DND-41 (cell line): ENCODE results near the gene PTPRE.

Experiments
- ATAC-seq: fragments of 200-7000 bp; cut with Tn5 transposase; 3 replicates; pipeline ENCODE4 v1.9.1; 2021; ENCODE audit warnings: low read depth; ENCODE audit not compliant: insufficient read depth
- DNase-seq: peaks from one replicate; pipeline ENCODE4 v3.0.0-alpha.2; 2020
- H2AFZ ChIP-seq: 2 replicates; pipeline ENCODE4 v1.6.0; 2012; ENCODE audit warnings: low read depth, low read length
- H3K27ac ChIP-seq: 2 replicates; pipeline ENCODE4 v1.5.1; 2012; ENCODE audit warnings: low read length, inconsistent platforms
- H3K27me3 ChIP-seq: fragments of 200-600 bp; sonication (generic); 2 replicates; pipeline ENCODE4 v1.6.0; 2012; ENCODE audit warnings: low read length, mild to moderate bottlenecking, inconsistent platforms; ENCODE audit not compliant: insufficient read depth, poor library complexity
- H3K36me3 ChIP-seq: 2 replicates; pipeline ENCODE4 v1.5.1; 2012; ENCODE audit warnings: low read length, inconsistent platforms; ENCODE audit not compliant: insufficient read depth
- H3K4me1 ChIP-seq: 2 replicates; pipeline ENCODE4 v1.5.1; 2012; ENCODE audit warnings: mild to moderate bottlenecking, low read length; ENCODE audit not compliant: insufficient read depth
- H3K4me2 ChIP-seq: 2 replicates; pipeline ENCODE4 v1.6.0; 2012; ENCODE audit warnings: mild to moderate bottlenecking, moderate library complexity, low read length, inconsistent platforms; ENCODE audit not compliant: insufficient read depth
- H3K4me3 ChIP-seq, 2 experiments: fragments of 200-600 bp in 1 of 2; shearing (Covaris generic) in 1 of 2; 2 replicates each; pipeline ENCODE4 v1.5.1; 2012 to 2016; ENCODE audit warnings: inconsistent platforms in 2 of 2, low read length in 2 of 2, mild to moderate bottlenecking in 2 of 2, low read depth in 1 of 2, moderate library complexity in 1 of 2
- H3K79me2 ChIP-seq: 2 replicates; pipeline ENCODE4 v1.6.0; 2012; ENCODE audit warnings: low read length, inconsistent platforms; ENCODE audit not compliant: insufficient read depth
- H3K9ac ChIP-seq: 2 replicates; pipeline ENCODE4 v1.6.0; 2012; ENCODE audit warnings: low read depth, mild to moderate bottlenecking, inconsistent platforms, low read length, moderate library complexity
- H3K9me3 ChIP-seq: 2 replicates; pipeline ENCODE4 v1.5.1; 2012; ENCODE audit warnings: low read length, moderate library complexity, mild to moderate bottlenecking, inconsistent platforms; ENCODE audit not compliant: insufficient read depth, severe bottlenecking
- H4K20me1 ChIP-seq: 2 replicates; pipeline ENCODE4 v1.6.0; 2012; ENCODE audit warnings: low read length; ENCODE audit not compliant: insufficient read depth
- EZH2 ChIP-seq: IDR thresholded peaks from 3 replicates; pipeline ENCODE4 v1.6.1; 2012; ENCODE audit warnings: borderline replicate concordance, low read depth, mild to moderate bottlenecking, moderate library complexity, low read length, inconsistent platforms; ENCODE audit not compliant: severe bottlenecking
- TF ChIP-seq, protein P1 (sequence below): IDR thresholded peaks from 2 replicates; pipeline ENCODE4 v1.5.1; 2012; ENCODE audit warnings: borderline replicate concordance, low read length, moderate library complexity, mild to moderate bottlenecking; ENCODE audit not compliant: poor library complexity, severe bottlenecking; ENCODE audit errors: extremely low read depth

PTPRE gene

DNA sequence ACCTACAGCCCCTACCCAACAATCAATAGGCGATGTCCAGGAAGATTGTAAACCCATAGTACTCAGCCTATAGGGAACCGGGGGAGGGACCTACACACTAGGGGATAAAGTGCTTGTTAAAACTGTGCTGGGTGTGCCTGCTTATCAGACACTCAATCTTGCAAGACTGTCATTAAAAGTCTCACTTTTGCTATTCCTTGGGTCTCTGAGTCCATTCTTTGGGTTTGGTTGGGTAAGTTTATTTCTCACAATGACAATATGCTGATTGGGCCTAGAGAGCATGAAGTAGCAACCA, 45.6 kb downstream of the PTPRE start:
- Histone ChIP-seq H3K27me3 (peaks cover 7% of the 10 kb centered on the region), H3K4me1 (no peaks in the 10 kb centered on the region), H3K9ac (no peak overlapping the region), H3K27ac (no peak overlapping the region), H3K4me3 (no peak overlapping the region), H3K36me3 (no peaks in the 10 kb centered on the region), H4K20me1 (no peaks in the 10 kb centered on the region), H3K9me3 (no peaks in the 10 kb centered on the region), H3K4me2 (no peak overlapping the region), H2AFZ (no peak overlapping the region), H3K79me2 (no peaks in the 10 kb centered on the region)
- DNase-seq (no peak), ATAC-seq (no peak)
- TF ChIP-seq, protein P1, sequence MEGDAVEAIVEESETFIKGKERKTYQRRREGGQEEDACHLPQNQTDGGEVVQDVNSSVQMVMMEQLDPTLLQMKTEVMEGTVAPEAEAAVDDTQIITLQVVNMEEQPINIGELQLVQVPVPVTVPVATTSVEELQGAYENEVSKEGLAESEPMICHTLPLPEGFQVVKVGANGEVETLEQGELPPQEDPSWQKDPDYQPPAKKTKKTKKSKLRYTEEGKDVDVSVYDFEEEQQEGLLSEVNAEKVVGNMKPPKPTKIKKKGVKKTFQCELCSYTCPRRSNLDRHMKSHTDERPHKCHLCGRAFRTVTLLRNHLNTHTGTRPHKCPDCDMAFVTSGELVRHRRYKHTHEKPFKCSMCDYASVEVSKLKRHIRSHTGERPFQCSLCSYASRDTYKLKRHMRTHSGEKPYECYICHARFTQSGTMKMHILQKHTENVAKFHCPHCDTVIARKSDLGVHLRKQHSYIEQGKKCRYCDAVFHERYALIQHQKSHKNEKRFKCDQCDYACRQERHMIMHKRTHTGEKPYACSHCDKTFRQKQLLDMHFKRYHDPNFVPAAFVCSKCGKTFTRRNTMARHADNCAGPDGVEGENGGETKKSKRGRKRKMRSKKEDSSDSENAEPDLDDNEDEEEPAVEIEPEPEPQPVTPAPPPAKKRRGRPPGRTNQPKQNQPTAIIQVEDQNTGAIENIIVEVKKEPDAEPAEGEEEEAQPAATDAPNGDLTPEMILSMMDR = no peak
- TF ChIP-seq EZH2 = no peak

GRCh38 chr10:127952918-127953317, 46.0 kb downstream of the PTPRE start:
- no peaks in the 10 kb centered on the region for H4K20me1 ChIP-seq
- H3K27ac ChIP-seq = no peak overlapping the region
- no peak overlapping the region for H3K9ac ChIP-seq
- H2AFZ ChIP-seq = no peak overlapping the region
- H3K4me1 ChIP-seq = no peaks in the 10 kb centered on the region
- no peak overlapping the region for H3K4me3 ChIP-seq
- DNase-seq = no peak
- H3K36me3 ChIP-seq = no peaks in the 10 kb centered on the region
- peaks cover 7% of the 10 kb centered on the region for H3K27me3 ChIP-seq
- no peak for ATAC-seq
- no peak for TF ChIP-seq EZH2
- TF ChIP-seq, protein P1 = no peak
- no peak overlapping the region for H3K4me2 ChIP-seq
- no peaks in the 10 kb centered on the region for H3K9me3 ChIP-seq
- no peaks in the 10 kb centered on the region for H3K79me2 ChIP-seq

DNA sequence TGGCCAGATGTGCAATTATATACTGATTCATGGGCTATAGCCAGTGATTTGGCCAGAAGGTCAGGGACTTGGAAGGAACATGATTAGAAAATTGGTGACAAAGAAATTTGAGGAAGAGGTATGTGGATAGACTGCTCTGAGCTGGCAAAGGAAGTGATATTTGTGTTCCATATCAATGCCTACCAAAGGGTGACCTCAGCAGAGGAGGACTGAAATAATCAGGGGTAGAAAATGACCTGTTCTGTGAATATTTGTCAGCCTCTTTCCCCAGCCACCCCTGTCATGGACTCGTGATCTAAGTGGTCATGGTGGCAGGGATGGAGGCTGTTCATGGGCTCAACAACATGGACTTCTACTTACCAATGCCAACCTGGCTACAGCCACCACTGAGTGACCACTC, 47.0 kb downstream of the PTPRE start:
- TF ChIP-seq EZH2 = no peak
- no peak overlapping the region for H3K4me3 ChIP-seq
- no peak overlapping the region for H2AFZ ChIP-seq
- no peaks in the 10 kb centered on the region for H3K4me1 ChIP-seq
- H3K27ac ChIP-seq = no peak overlapping the region
- H3K9ac ChIP-seq = no peak overlapping the region
- H3K79me2 ChIP-seq = no peaks in the 10 kb centered on the region
- H3K36me3 ChIP-seq = no peaks in the 10 kb centered on the region
- DNase-seq (no peak), ATAC-seq (no peak)
- no peak overlapping the region for H3K4me2 ChIP-seq
- no peaks in the 10 kb centered on the region for H4K20me1 ChIP-seq
- H3K27me3 ChIP-seq = peaks cover 10% of the 10 kb centered on the region
- H3K9me3 ChIP-seq = no peaks in the 10 kb centered on the region

DNA sequence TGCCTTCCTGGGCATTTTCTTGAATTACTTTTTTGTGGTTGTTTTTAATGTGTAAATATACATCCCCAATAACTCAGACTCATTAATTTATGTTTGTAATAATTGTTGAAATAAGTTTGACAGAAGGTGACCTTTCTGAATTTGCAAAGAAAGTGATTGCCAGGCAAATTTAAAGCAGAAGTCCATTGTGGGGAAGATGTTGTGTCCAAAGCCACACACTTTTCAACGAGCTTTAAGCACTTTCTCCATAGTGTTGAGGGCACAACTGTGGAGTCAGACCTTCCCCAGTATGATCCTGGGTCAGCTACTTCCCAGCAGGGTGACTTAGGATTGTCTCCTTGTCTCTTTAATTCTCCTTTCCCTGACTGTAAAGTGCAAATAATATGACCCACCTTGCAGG, 52.5 kb downstream of the PTPRE start:
- H3K27ac ChIP-seq = no peak overlapping the region
- no peak for ATAC-seq

More for the DNA sequence above, 52.5 kb downstream of the PTPRE start:
- H3K9ac ChIP-seq = no peak overlapping the region
- H3K27me3 ChIP-seq = peaks cover 8% of the 10 kb centered on the region
- H3K9me3 ChIP-seq = no peaks in the 10 kb centered on the region
- H3K79me2 ChIP-seq = no peaks in the 10 kb centered on the region
- no peaks in the 10 kb centered on the region for H4K20me1 ChIP-seq
- H3K4me2 ChIP-seq = no peak overlapping the region
- no peak overlapping the region for H3K4me3 ChIP-seq
- no peak for DNase-seq
- TF ChIP-seq EZH2 = no peak
- TF ChIP-seq, protein P1 = no peak
- H3K4me1 ChIP-seq = no peaks in the 10 kb centered on the region
- H3K36me3 ChIP-seq = no peaks in the 10 kb centered on the region
- H2AFZ ChIP-seq = no peak overlapping the region
